MV-4-11 (cell line): ENCODE measurements around the gene CEP72.

ENCODE experiments used
- DNase-seq: peaks from one replicate; lab custom pipeline; 2025; lab: John Stamatoyannopoulos, UW

CEP72 gene

DNA sequence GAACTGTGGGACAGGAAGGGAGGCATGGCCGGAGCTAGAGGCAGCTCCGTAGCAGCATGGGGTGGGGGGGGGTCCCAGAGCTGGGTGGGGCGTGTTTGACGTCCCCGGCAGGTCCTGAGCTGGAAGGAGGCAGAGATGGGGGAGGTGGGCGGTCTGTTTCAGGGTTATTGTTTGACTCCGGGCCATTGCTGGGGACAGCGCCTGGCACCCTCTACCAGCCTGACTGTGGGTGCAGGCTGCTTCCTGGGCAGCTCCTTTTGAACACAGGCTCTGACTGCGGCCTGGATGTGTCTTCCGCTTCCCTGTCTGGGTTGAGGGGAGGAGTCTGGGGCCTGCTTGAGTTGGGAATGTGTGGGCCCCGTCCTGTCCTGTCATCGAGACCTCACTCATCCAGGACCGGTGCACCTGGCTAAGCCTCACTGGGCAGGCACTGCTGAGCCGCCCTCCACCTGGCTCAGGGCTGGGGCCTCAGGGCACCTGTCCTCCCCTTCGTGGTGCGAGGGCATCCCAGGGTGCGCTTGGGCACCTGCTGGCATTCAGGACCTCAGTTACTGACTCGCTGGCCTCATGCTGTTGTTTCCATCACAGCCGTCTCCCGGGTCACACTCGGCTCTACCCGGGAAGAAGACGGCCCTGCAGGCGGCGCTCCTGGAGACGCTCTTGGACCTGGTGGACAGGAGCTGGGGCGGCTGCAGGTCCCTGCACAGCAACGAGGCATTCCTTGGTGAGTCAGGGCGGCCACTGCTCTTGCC is 26.5 kb downstream of the CEP72 start:
- DNase-seq = no peak

- DNase-seq = no peak
Measured at GRCh38 chr5:639253-639530, 27.1 kb downstream of the CEP72 start.

DNA sequence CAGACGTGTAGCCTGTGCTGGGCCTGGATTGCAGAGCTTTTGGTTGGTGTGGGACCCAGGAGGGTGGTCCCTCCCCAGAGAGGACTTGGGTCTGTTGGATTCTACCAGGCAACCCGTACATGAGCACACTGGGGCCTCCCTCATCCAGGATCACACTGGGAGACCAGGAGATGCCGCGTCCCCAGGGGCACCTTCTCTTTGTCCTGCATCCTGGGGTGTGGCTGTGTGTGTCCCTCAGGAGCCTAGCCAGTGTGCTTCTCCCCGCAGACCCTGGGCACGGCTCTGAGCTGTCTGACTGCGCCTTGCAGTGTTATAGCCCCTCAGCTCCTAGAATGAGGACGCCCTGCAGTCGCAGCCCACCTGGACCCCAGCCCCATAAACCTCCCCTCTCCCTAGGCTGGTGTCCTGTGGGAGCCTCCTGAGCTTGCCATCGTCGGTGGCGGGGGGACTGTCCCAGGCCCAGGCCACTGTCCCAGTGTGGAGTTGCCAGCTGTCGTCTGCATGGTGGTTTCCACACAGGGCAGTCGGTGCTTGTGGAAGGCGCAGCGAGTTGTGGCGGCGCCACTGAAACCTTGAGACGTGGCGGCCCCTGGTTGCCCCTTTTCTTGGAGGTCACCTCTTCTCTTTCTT is 27.6 kb downstream of the CEP72 start:
- no peak for DNase-seq

GRCh38 chr5:640461-641330 is 28.6 kb downstream of the CEP72 start:
- no peak for DNase-seq

GRCh38 chr5:641331-641765 is 29.2 kb downstream of the CEP72 start:
- DNase-seq = no peak

DNA sequence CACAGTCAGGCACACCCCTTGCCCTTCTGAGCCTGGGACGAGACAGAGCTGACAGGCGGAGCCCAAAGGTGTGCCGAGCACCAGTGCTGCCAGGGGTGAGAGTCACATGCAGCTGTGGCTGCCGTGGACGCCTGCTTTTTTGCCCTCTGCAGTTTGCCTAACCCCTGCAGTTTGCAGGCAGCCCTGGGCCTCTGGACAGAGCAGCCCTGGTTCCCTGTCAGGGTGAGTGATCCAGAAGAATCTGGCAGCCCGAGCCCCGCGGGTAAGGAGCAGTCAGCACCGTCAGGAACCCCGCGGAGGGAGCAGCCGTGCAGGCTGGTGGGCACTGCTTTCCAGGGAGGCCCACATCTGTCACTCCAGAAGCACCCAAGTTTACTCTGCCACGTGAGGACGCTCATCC is 30.3 kb downstream of the CEP72 start:
- no peak for DNase-seq

DNA sequence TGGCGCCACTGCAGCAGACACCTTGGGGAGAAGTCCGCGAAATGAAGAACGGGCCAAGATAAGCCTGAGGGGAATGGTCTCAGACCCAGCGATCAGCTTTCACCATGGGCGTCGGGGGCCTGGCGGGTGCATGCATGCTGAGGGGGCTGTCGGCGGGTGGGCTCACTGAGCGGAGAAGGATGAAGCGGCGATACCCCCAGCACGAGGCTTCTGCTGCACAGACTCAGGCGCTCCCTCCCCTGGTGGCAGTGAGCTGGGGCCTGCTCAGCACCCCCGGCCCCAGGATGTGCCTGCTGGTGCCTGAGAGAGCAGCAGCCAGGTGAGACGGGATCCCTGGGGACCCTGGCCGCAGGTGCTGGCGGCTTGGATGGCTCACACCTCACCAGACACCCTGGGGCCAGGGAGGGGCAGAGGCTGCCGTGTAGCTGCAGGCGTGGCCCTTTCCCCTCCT is 31.2 kb downstream of the CEP72 start:
- DNase-seq = no peak

DNA sequence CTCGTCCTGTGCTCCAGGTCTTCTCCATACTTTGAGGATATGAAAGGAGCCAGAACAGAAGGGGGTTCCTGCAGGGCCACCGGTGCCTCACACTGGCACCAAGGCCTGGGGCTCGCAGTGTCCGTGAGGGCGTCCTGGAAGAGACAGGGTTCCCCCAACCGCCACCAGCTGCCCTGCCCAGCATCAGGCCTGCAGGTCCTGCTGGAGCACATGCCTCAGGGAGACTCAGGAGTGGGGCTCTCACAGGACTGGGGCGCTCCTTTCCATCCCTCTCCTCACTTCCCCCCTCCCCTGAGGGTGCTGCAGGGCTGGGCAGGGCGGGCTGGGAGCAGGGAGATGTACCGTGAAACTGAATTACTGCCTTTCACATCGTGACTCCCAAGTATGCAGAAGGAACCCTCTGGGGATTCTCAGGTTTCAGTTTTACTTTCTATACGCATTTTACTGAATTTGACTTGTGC is 31.7 kb downstream of the CEP72 start:
- DNase-seq = peak; percentile 48

DNA sequence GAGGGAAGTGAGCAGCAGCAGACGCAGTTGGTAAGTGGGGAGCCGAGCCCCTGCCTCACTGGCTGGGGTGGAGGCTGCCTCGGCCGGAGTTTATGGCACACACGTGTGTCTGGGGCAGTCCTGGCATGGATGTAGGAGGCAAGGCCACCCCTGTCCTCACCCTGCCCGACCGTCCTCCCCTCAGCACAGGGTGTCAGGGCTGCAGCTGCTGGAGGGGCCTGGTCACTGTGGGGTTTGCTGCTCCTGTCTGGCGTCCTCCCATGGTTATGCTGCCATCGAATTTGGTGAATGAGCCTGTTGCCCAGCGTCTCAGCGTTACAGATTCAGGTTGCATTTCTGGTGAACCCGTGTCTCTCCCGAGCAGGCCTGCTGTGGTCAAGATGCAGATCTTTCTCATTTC is 32.4 kb downstream of the CEP72 start:
- no peak for DNase-seq

DNA sequence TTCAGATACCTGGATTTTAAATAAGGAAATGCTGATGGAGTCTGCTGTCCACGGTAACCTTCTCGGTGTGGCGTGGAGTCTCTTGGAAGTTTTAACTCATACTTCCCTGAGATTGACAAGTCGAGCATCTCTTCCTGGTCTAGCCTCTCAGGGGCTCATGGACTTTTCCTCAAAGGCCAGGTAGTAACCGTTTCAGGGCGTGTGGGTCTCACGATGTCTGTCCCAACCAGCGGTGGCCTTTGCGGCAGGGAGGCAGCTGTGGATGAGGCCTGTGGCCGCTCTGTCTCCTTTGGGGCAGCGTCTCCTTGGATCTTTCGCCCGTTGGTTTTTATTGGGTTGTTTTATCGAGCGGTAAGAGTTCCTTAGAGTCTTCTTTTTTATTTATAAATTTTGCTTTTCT is 32.8 kb downstream of the CEP72 start:
- no peak for DNase-seq

DNA sequence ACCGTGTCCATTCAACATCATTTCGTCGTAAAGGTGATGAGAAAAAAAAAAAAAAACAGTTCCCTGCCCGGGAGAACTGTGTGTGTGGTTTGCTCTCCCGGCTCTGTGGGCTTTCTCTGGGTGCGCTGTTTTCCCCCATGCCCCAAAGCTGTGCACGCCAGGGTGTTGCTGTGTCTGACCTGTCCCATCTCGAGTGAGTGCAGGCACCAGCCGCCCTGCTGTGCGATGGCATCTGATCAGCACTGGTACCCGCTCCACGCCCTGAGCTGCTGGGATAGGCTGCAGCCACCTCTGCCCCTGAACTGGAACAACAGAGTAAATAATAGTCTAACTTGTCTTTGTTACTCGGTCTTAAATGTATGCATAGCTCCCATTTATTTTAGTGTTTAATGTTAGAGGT is 33.3 kb downstream of the CEP72 start:
- DNase-seq = no peak

DNA sequence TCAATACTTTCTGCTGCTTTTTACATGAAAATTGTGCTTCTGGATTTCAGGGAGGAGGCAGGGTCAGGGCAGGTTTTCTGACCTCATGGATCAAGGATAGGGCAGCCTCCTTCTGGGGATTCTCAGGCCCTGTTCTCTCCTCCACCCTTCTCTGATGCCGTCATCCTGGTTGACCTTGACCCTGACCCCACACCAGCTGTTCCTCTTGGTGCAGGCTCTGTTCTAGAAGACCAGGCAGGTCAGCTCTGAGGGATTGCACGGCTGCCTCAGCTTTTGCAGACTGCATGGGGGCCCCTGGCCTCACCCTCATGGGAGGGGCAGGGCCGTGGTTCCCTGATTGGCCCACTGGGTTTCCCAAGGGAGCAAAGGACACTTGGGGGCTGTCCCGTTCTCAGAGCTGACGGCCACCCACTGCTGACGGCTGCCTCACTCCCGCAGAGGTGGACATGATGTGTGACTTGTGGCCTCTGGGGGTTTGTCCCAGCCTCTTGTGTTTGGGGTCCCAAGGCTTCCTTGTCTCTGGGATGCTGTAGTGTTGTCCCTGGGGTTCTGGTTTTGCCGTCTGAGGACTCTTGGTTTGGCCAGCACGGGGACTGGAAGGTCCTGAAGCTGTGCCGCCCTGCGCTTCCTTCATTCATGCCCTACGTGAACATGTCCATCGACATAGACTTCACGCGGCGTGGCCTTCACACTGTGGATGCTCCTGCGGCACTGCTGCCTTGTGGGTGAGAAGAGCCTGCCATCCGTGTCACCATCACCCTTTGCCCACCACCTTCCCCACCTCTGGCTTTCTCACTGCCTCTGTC is 34.5 kb downstream of the CEP72 start:
- no peak for DNase-seq

DNA sequence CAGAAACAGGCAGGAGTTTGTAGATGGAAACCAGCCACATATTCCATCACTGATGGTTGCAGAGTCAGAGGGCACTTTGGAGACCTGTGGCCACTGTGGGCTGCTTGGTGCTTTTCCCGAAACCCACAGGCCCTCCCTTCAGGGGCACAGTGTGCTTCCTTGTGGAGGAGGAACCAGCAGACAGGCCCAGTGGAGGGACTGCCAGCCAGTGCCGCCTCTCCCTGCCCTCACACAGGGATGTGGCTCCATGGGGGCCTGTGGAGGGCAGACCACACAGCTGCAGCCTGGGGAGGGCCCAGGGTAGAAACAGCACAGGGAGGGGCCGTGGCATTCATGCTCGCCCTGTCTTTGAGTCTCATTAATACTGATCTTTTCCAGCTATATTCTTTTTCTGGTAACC is 35.2 kb downstream of the CEP72 start:
- no peak for DNase-seq

DNA sequence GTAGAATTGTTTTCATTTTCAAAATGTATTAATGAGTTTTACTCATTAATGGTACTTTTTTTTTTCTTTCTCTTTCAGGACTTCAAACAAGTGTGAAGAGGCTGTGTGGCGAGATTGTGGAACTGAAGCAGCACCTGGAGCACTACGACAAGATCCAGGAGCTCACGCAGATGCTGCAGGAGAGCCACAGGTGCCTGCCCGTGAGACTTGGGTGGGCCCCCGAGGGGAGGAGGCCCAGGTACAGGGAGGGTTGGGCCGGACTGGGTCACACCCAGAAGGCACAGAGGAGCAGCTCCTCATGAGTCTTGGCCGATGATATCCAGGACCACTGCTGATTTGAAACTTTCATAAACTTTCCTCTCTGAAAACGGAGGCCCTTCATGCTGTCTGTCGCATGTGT is 35.6 kb downstream of the CEP72 start:
- no peak for DNase-seq

DNA sequence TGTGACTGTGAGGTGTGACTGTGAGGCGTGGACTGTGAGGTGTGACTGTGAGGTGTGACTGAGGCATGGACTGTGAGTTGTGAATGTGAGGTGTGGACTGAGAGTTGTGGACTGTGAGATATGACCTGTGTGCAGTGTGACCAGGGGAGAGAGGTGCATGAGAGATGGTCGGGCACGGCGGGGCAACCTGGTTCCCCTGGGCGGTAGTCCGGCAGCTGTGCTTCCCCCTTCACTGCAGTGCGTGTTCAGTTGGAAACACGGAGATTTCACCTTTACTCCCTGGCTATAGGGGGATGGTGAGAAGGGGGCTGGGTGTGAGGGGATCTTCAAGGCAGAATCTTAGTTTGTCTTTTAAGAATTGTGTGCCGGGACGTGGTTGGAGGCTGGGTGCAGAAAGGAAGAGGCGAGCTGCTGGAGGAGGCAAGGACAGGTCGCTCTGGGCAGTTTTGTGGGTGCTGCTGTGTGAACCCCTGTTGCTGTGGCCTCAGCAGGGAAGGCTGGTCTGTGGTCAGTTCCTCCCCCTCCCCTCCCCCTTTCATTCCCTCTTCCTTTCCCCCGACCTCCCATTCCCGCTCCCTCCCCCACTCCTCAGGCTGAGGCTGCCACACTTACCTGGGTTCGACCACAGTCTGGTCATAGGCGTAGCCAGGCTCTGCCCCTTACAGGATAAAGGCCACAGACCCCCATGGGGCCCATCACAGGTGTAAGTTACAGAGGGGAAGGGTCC is 39.3 kb downstream of the CEP72 start:
- no peak for DNase-seq

GRCh38 chr5:652023-652515 is 39.9 kb downstream of the CEP72 start:
- DNase-seq = no peak

DNA sequence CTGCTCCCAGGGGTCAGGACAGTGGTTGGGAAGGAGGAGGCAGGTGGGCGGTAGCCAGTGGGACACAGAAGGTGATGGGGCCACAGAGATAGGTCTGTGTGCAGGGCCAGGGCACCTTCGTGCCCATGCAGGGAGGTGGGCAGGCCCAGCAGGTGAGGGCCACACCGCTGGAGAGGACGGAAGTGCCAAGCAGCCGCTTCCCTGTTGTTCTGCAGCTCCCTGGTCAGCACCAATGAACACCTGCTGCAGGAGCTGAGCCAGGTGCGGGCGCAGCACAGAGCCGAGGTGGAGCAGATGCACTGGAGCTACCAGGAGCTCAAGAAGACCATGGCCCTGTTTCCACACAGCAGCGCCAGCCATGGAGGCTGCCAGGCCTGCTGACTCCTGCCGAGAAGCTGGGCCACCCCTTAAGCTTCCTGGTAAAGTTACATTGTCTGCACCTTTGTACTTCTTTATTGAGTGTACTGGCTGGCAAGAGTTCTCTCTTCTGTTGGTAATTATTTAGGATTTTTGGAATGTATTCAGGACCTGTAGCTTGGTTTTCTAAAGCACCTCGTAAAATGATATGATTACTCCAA is 40.7 kb downstream of the CEP72 start:
- no peak for DNase-seq

DNA sequence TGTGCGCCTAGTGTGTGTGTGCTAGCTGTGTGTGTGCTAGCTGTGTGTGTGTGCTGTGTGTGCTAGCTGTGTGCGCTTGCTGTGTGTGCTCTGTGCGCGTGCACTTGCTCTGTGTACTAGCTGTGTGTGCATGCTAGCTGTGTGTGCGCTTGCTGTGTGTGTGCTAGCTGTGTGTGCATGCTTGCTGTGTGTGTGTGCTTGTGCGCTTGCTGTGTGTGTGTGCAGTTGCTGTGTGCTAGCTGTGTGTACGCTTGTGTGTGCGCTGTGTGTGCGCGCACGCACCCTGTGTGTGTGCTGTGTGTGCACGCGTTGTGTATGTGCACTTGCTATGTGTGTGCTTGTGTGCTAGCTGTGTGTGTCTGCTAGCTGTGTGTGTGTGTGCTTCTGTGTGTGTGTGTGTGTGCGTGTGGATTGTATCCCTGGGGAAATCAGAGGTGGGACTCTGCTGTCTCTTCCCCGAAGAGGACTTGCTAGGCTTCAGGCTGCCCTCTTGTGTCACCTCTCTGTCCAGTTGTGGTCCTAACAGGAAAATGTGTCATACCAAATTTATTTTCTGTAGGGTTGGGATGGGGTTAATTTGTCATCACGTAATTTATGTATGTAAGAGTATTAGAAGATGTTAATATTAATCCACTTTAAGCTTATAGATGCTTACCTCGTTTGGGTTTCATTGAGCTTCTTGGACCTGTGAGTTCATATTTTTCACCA is 42.1 kb downstream of the CEP72 start:
- DNase-seq = peak; percentile 8

GRCh38 chr5:655406-655805 is 43.3 kb downstream of the CEP72 start:
- no peak for DNase-seq

DNA sequence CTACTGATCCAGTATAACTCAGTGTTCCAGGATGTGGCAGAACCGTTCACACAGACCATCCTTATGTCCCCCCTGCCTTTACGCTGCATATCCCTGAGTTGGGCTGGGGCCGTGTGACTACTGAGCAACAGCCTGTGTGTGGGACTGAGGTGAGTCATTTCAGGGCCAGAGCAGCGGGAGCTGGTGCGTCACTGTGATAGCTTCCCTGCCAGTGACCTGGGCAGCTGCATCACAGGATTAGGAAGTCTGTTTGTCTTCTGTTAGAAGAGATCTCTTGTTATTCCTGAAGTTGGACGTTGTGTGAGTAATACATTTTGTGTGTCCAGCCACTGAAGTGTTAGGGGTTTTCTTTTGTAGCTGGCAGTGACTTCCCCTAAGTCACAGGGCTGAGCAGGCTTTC is 45.4 kb downstream of the CEP72 start:
- peak; percentile 58 for DNase-seq
